K562 (cell line): Measurements from ENCODE around the gene NME8.

Experiments
- ETV6 ChIP-seq, 3 experiments: fragments of 150-350 bp in 1 of 3; sonication (generic) in 1 of 3; formaldehyde crosslinking in 1 of 3; IDR thresholded peaks; 2 replicates each; pipeline versions ENCODE4 v1.6.1 to v1.8.0; 2014 to 2022; ENCODE audit warnings: borderline replicate concordance in 2 of 3, low read depth in 2 of 3, antibody characterized with exemption in 1 of 3, low read length in 1 of 3, mild to moderate bottlenecking in 1 of 3, missing genetic modification reagents in 1 of 3
- EZH2 ChIP-seq: IDR thresholded peaks from 2 replicates; pipeline ENCODE4 v1.6.1; 2012; ENCODE audit warnings: low read depth, mild to moderate bottlenecking, inconsistent platforms, low read length, borderline replicate concordance
- ZBTB1 ChIP-seq: sonication (generic); formaldehyde crosslinking; IDR thresholded peaks from 2 replicates; pipeline ENCODE4 v1.8.1; 2023; ENCODE audit warnings: missing genetic modification reagents, low read depth, mild to moderate bottlenecking, borderline replicate concordance
- ZNF239 ChIP-seq: fragments of 250-450 bp; sonication (Bioruptor Pico); IDR thresholded peaks from 2 replicates; pipeline ENCODE4 v1.4.0; 2020; ENCODE audit warnings: mild to moderate bottlenecking

DNA sequence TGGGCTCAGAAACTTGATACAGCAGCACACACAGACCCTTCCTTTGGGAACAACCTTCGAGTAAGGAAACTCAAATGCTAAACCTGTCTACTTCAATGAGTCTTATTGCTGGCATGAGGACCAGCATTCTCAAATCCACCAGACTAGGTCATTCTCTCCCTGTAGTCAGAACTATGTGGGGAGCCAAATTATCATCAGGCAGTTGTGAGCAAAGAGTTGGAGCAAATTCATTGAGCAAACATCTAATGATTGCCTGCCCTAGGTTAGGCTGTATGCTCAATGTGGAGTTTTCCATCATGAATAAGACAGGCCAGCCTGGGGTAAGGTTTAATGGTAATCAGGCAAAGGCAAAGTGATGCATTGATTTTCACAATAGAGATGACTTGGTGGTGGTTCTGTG is 75.6 kb downstream of the NME8 start:
- TF ChIP-seq EZH2: no peak
- TF ChIP-seq ZBTB1 (CRISPR knock-in tag): no peak
- no peak for TF ChIP-seq ZNF239 (CRISPR knock-in tag)
- TF ChIP-seq ETV6 (IDR thresholded peaks at IDR 0.05; ENCODE audit: borderline replicate concordance in 1 of 2, low read depth in 2 of 2, low read length in 1 of 2): no peak
- no peak for TF ChIP-seq ETV6 (CRISPR knock-in tag; IDR thresholded peaks at IDR 0.05; ENCODE audit: borderline replicate concordance)
